NCI-H69 (cell line): Measurements from ENCODE around the gene CHST15.

Source experiments
- DNase-seq: peaks from one replicate; lab custom pipeline; 2025; lab: John Stamatoyannopoulos, UW

Gene CHST15

GRCh38 chr10:124092860-124093773 lies at the start of gene CHST15:
TSS of gene CHST15 (minus strand) at chr10:124093598. CDS start at chr10:124046212, 47,386 bp downstream.
- DNase-seq: peak; percentile 38

DNA sequence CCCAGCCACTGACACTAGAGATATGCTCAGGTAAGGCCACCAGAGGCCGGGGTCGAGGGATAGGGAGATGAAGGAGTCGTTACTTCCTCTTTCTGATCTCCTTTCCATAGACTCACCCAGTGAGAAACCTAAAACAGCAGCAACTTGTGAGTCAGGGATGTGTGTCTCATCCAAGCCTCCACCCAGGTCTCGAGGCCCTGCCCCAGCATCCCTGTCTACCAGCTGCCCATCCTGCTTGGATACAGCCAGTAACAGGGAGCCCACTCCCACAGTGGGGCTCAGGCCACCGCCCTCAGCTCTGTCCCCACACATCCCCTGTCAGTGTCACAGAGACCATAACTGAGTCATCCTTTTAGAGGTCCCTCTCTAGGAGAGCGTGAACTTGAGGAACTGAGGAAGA lies 49.6 kb upstream of the CHST15 start:
- no peak for DNase-seq

DNA sequence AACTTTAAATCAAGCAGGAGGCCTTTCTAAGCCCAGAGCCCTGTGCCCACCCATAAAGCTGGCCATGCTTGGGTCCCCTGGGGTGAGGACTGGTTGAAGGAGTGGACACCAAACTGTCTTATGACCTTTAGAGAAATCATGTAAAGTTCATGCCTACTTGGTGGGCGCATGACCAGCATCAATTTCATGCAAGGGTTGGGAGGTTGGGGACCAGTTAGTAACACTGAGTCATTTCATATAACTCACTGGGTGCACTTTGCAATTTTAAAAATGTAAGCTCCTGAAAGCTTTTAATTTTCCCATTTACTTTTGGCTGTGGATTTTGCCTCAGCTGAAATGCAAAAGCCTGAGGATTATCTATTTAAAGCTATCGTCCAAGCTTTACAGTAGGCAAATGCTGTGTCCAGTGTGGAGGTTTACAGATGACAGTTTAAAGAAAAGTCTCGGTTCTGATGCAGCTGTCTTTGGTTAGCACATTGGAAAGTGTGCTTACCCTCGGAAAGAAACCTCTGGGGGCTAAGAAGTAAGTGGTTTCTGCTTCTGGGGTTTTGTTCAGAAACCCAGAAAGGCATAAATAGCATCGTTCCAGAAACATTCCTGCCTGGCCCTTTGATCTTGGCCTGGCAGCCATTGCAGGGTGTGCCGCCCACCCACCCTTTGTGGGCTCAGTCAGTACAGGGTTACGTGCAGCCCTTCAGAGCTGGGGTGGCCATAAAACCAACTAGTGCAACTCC lies 48.8 kb upstream of the CHST15 start:
- no peak for DNase-seq

DNA sequence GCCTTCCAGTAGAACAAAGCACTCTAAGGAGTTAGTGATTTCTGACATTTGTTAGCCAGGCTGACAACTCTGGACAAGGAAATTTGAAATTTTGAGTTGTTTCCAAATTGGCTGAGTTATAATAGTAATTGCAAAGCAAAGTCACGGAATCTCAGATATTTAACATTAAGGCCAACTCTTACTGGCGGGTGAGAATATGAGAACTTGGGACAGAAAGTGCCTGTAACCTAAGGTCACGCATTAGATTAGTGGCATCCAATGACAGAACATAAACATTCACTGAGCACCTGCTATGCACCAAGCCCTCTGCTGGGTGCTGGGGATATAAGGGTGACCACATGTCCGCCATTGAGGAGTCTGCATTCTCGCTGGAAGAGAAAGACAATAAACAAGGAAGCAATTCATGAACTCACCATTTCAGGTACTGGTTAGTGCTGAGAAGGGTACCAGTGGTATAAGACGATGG lies 45.5 kb upstream of the CHST15 start:
- DNase-seq: no peak

GRCh38 chr10:124138195-124138882 lies 44.9 kb upstream of the CHST15 start:
- peak; percentile 6 for DNase-seq

DNA sequence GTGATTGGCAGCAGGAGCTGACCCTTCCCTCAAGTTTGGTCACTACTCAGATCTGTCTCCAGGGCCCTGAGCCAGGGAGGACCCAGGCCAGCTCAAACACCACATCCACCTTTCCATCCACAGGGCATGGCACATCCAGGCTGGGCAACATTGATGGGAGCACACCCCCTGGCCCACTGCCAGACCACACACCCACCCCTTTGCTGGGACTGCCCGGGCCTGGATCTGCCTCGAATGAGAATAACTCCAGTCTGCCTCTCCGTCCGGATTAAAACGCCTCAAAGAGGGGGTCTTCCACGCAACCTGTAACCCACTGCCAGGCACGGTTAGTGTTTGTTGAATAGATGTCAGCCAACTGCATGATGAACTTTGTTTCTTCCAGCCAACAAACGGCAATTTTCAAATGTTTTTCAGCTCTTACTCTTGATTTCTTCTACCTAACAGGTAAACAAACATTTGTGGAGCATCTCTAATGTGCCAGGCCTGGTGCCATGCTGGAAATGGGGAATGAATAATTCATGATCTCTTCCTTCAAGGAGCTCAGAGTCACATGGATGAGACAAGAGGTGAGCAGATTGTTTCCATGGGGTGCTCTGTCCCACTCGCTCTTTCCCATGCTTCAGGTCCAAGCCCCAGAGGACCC lies 41.0 kb upstream of the CHST15 start:
- DNase-seq: no peak

- DNase-seq: no peak
Observed at GRCh38 chr10:124132876-124133275, 39.5 kb upstream of the CHST15 start.

GRCh38 chr10:124132306-124132705 lies 38.9 kb upstream of the CHST15 start:
- no peak for DNase-seq

DNA sequence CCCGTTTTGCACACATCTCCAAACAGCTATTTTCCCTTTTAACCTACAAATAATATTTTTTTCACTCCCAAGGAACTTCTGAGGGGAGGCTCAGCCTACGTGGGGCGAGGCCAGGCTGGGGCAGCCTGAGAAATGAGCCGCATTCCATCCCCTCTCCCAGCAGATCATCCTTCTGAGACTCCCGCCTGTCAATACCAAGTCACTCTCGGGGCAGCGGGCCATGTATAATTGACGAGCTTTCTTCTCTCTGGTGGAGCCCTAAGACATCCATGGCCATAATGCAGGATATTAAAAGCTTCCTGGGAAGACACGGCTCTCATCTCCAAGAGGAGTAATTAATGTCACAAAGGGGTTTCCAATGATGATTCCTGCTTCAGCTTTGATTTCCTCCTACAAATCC lies 37.8 kb upstream of the CHST15 start:
- no peak for DNase-seq

DNA sequence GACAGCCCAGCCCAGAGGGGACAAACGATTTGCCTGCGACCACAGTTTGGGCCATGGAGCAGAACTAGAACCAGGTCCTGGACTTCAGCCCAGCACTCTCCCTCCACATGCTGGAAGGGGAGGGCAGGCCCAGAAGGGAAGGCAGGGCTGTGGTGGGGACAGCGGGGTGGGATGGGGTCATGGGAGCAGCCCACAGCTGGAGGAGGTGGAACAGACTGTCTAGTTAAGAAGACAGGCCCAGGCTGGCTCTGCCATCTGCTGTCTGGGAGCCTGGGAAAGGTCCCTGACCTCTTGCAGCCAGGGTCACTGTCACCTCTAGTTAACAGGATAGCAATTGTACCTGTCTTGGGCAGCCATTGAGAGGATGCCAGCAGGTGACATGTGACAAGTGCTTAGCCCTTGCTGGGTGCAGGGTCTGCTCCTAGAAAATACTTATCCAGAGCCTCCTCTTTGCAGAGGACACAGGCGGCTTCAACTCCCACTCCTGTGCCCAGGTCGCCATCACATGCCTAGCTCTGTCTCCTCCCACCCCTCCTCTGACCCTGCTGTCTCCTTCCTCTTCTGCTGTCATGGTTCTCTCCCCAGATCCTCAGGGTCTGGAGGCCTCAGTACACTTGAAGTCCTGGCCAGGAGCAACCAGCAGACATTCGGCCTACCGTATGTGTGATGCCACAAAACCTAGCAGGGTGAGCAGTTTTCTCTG lies 37.0 kb upstream of the CHST15 start:
- no peak for DNase-seq

DNA sequence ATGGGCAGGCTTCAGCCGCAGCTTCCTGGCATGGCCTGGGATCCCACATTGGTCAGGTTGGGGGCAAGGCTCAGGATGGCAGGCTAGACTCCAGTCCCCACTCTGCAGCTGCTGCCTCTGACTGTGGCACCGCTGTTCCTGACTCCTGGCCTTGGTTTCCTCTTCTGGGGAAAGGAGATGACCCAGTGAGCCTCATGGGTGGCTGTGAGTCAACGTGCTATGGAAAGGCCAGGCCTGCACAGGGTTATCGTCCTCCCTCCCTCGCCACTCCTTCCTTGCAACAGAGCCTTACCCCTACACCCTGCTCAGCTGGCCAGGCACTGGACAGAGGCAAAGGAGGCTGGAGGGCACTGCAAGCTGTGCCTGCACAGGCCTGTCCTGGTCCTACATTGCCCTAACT lies 36.1 kb upstream of the CHST15 start:
- no peak for DNase-seq

- no peak for DNase-seq
Observed at GRCh38 chr10:124128811-124129145, 35.4 kb upstream of the CHST15 start.

- DNase-seq: peak; percentile 49
Observed at GRCh38 chr10:124127965-124128810, 34.8 kb upstream of the CHST15 start.

DNA sequence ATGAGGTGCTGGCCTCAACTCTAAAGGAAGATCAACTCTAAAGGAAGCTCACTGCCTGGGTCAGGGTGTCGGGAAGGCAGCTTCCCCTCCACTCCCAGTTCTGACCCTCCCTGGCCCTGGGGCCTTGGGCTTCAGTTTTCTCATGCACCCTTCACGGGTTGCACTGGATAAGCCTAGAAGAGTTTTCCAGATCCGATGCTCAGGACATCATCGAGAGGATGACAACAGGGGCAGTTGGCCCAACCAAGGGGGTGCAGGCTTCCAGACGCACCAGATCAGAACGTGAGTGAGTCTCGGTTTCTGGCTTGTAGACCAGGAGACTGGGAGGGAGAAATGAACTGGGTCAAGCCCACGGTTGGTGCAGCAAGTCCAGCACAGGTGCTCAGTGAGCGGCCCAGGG lies 34.2 kb upstream of the CHST15 start:
- DNase-seq: no peak

DNA sequence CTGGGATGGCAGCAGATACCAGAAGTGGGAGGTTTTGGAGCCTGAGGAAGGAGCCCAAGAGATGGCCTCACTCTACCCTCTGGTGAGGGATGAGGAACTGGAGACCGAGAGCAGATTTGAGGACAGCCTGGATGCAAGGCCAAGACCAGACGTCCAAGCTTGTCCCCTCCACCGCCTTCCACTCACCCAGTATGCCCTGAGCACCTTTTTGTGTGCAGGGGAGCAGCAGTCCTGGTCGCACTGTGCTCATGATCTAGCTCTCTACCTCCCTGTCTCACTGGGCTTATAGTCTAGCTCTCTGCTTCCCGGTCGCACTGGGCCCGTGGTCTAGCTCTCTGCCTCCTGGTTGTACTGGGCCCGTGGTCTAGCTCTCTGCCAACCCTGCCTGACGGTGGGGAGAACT lies 33.6 kb upstream of the CHST15 start:
- no peak for DNase-seq

- no peak for DNase-seq
Observed at GRCh38 chr10:124126145-124126982, 33.0 kb upstream of the CHST15 start.

DNA sequence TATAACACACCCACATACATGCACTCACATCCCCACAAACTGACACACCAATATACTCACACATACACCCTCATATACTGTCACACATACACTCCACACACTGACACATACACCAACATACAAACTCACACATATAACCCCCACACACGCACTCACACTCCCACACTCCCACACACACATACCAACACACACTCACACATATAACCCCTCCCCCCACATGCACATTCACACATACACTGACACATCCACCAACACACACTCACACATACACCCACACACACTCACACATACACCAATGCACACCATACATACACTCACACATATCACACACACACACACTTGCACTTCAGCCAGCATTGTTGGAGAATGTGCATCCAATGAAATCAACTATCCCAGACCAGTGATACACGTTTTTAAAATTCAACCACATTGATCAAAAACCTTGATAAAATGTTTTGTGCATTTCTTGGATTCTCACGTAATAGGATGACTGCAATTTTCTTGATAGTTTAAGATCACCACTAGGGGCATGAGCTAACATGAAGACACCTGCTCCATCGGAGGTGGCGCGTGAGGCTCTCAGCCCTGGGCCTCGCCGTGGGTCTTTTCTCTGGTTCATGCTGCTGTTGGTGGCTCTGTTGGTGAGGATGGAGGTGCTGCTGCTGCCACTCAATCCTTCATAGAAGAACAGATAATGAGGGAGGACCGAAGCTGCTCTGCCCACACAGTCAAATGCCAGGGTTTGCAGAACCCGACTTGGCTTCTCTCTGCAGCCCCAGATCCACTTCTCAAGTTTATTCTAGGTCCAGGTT lies 32.1 kb upstream of the CHST15 start:
- DNase-seq: peak; percentile 7

- DNase-seq: no peak
Observed at GRCh38 chr10:124124769-124125161, 31.4 kb upstream of the CHST15 start.
